Measurements from ENCODE around the gene TKFC.
A peak's percentile ranks its signal among the peaks of the same experiment; 100 is the strongest.

Gene TKFC

DNA sequence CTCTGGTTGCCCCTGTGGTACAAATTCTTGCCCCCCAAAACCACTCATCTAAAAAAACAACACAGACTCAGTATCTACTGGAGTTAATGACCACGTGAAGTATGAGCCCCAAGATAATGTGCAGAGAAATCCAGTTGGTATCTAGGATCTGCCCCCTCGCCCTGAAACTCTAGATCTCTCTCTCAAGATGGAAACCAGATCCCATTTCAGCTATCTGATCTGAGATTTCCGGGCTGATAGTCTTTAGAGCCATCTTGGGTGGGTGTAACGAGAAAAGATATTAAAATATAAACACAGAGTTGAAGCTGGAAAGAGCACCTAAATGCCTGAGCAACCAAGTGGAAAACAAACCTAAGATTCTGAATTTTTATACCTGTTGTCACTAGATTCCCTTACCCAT is 23.9 kb upstream of the TKFC start:
- TF ChIP-seq, protein P1, sequence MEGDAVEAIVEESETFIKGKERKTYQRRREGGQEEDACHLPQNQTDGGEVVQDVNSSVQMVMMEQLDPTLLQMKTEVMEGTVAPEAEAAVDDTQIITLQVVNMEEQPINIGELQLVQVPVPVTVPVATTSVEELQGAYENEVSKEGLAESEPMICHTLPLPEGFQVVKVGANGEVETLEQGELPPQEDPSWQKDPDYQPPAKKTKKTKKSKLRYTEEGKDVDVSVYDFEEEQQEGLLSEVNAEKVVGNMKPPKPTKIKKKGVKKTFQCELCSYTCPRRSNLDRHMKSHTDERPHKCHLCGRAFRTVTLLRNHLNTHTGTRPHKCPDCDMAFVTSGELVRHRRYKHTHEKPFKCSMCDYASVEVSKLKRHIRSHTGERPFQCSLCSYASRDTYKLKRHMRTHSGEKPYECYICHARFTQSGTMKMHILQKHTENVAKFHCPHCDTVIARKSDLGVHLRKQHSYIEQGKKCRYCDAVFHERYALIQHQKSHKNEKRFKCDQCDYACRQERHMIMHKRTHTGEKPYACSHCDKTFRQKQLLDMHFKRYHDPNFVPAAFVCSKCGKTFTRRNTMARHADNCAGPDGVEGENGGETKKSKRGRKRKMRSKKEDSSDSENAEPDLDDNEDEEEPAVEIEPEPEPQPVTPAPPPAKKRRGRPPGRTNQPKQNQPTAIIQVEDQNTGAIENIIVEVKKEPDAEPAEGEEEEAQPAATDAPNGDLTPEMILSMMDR (IDR thresholded peaks at IDR 0.05; ENCODE audit: unreplicated experiment in 3 of 3) = no peak
- Mint-ChIP-seq H3K27ac (no peak overlapping the region), H3K9me3 (no peaks in the 10 kb centered on the region), H3K27me3 (ENCODE audit: low read depth) (no peaks in the 10 kb centered on the region), H3K4me1 (peaks cover 7% of the 10 kb centered on the region), H3K4me3 (no peak overlapping the region), H3K36me3 (ENCODE audit: low read depth) (peaks cover 32% of the 10 kb centered on the region)

DNA sequence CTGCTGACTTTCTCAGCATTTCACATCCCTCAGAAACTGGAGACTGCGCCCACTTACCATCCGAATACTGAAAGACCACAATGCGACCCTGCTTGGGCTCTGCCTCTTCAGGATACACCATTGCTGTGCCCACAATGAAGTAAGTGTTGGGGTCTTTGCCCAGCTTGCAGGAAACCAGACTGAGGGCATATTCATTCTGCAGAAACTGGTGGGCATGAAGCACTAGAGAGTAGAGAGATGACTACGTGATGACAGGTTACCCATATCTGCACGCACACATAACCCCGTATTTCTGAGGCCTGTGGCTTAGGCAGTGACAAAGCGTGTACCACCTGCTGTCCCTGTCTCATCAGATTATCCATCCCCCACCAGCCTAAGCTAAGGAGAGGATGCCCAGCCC is 23.3 kb upstream of the TKFC start:
- Mint-ChIP-seq H3K9me3 (no peaks in the 10 kb centered on the region), H3K4me1 (peaks cover 7% of the 10 kb centered on the region), H3K4me3 (no peak overlapping the region), H3K36me3 (ENCODE audit: low read depth) (peaks cover 33% of the 10 kb centered on the region), H3K27me3 (ENCODE audit: low read depth) (no peaks in the 10 kb centered on the region), H3K27ac (no peak overlapping the region)
- TF ChIP-seq, protein P1 (IDR thresholded peaks at IDR 0.05; ENCODE audit: unreplicated experiment in 3 of 3) = no peak

DNA sequence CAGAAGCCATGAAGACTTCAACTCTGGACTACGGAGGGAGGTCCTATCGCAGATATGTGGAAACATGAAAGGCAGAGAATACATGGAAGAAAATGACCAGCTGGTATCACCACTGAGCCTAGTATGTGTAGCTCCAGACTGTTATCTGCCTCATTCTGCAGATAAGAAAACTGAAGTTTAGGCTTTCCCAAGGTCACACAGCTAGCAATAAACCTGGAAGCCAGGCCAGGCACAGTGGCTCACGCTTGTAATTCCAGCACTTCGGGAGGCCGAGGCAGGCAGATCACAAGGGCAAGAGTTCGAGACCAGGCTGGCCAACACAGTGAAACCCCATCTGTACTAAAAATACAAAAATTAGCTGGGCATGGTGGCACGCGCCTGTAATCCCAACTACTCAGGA is 22.3 kb upstream of the TKFC start:
- no peak overlapping the region for H3K4me3 Mint-ChIP-seq
- peaks cover 31% of the 10 kb centered on the region for H3K36me3 Mint-ChIP-seq (ENCODE audit: low read depth)
- TF ChIP-seq, protein P1 (IDR thresholded peaks at IDR 0.05; ENCODE audit: unreplicated experiment in 3 of 3) = no peak
- no peak overlapping the region for H3K27ac Mint-ChIP-seq
- H3K27me3 Mint-ChIP-seq (ENCODE audit: low read depth) = no peaks in the 10 kb centered on the region
- no peaks in the 10 kb centered on the region for H3K9me3 Mint-ChIP-seq
- peaks cover 7% of the 10 kb centered on the region for H3K4me1 Mint-ChIP-seq

DNA sequence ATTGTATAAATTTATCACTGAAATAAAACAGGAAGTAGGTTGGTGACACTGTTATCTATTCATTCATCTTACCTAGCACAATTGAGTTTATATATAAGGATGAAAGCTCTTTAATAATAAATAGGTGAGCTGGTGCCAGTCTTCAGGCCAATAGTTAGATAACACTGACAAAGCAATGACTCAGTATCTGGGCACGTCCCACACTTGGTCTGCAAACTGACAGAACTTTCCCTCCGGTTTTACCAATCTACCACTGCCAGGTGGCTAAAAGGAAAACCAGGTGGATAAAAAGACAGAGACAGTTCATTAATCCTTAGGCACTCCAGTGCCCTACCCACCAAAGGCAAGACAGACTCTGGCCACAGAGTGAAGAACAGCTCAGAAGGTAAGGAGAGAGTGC is 17.8 kb upstream of the TKFC start:
- Mint-ChIP-seq H3K36me3 (ENCODE audit: low read depth) (peaks cover 60% of the 10 kb centered on the region), H3K9me3 (no peaks in the 10 kb centered on the region), H3K4me1 (peaks cover 7% of the 10 kb centered on the region), H3K27me3 (ENCODE audit: low read depth) (no peaks in the 10 kb centered on the region), H3K4me3 (no peak overlapping the region), H3K27ac (no peak overlapping the region)
- TF ChIP-seq, protein P1 (IDR thresholded peaks at IDR 0.05; ENCODE audit: unreplicated experiment in 3 of 3) = no peak

DNA sequence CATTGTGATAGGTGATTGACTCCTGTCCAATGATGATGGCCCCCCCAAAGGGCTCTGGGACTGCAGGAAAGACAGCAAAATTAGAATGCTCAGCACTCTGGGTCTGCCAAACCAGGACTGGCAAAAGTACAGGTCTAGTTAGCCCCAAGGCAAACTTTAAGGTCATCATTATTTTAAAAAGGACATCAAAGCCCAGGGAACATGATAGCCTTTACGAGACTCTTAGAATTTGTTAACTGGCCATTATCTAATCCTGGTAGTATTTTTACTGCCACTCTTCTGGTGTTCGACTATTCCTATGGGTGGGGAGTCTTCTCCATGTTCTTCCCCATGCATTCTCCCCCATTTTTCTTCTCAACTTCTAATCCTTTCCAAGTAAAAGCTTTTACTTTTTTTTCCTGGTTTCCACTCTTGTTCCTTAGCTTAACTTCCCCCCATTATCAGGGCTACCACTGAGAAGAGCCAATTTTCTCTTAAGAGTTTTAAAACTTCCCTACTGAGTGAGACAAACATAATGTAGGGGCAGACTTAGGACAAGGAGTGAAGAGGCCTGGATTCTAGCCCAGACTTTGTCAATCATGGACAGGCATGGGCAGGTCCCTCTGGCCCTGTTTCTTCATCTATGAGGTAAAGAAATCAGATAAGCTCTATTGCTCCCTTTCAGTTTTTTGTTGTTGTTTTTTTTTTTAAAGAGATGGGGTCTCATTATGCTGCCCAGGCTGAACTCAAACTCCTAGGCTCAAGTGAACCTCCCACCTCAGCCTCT is 7.2 kb upstream of the TKFC start:
- H3K36me3 Mint-ChIP-seq (ENCODE audit: low read depth) = peaks cover 81% of the 10 kb centered on the region
- H3K4me3 Mint-ChIP-seq = no peak overlapping the region
- no peaks in the 10 kb centered on the region for H3K27me3 Mint-ChIP-seq (ENCODE audit: low read depth)
- peaks cover 31% of the 10 kb centered on the region for H3K4me1 Mint-ChIP-seq
- H3K27ac Mint-ChIP-seq = no peak overlapping the region
- TF ChIP-seq, protein P1 (IDR thresholded peaks at IDR 0.05; ENCODE audit: unreplicated experiment in 3 of 3) = no peak
- no peaks in the 10 kb centered on the region for H3K9me3 Mint-ChIP-seq

DNA sequence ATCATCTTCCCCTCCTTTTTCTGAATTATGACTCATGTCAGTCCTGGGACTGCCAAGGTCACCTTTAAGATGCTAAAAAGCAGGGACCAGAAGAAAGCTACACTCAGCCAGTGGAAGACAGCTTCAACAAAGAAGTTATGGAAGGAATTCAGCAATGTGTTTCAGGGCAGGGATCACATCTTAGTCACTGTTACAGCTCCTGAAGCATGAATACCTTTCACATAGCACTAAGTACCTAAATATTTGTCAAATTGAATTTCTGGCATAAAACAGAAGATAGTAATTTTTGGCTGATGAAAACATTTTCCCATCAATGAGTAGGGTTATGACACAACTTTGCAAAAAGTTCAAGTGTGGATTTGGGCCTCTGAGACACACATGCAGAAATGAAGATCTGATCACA is 5.4 kb upstream of the TKFC start:
- Mint-ChIP-seq H3K36me3 (ENCODE audit: low read depth) (peaks cover 78% of the 10 kb centered on the region), H3K4me3 (no peak overlapping the region), H3K27me3 (ENCODE audit: low read depth) (no peaks in the 10 kb centered on the region), H3K4me1 (peaks cover 49% of the 10 kb centered on the region), H3K9me3 (no peaks in the 10 kb centered on the region), H3K27ac (peak overlapping the region in 1 of 3 experiments; percentile 13)
- TF ChIP-seq, protein P1 (IDR thresholded peaks at IDR 0.05; ENCODE audit: unreplicated experiment in 3 of 3) = no peak

Measured in nephron (organoid).